GM18508 (cell line): ENCODE data around the gene PER2.

Experiments
- ATAC-seq: cut with Tn5 transposase; IDR thresholded peaks from one replicate; pipeline ENCODE4 v1.9.1; 2021; ENCODE audit warnings: moderate number of reproducible peaks; ENCODE audit not compliant: insufficient read depth, unreplicated experiment

PER2 gene

GRCh38 chr2:238235331-238235732, 53.1 kb downstream of the PER2 start:
- no peak for ATAC-seq

GRCh38 chr2:238233625-238234024, 54.8 kb downstream of the PER2 start:
- no peak for ATAC-seq

GRCh38 chr2:238231809-238232208, 56.6 kb downstream of the PER2 start:
- no peak for ATAC-seq

GRCh38 chr2:238231251-238231793, 57.1 kb downstream of the PER2 start:
- ATAC-seq = no peak

- ATAC-seq = no peak
Observed at GRCh38 chr2:238230699-238231098, 57.7 kb downstream of the PER2 start.

GRCh38 chr2:238228700-238229099, 59.7 kb downstream of the PER2 start:
- ATAC-seq = no peak

- no peak for ATAC-seq
Observed at GRCh38 chr2:238227587-238228032, 60.8 kb downstream of the PER2 start.

GRCh38 chr2:238226698-238227586, 61.5 kb downstream of the PER2 start:
- ATAC-seq = no peak

GRCh38 chr2:238225911-238226697, 62.3 kb downstream of the PER2 start:
- ATAC-seq = no peak

- ATAC-seq = no peak
Observed at GRCh38 chr2:238225121-238225520, 63.3 kb downstream of the PER2 start.

GRCh38 chr2:238224356-238225035, 63.9 kb downstream of the PER2 start:
- no peak for ATAC-seq

- no peak for ATAC-seq
Observed at GRCh38 chr2:238220892-238221521, 67.4 kb downstream of the PER2 start.

- ATAC-seq = no peak
Observed at GRCh38 chr2:238220274-238220891, 68.0 kb downstream of the PER2 start.

GRCh38 chr2:238216651-238217184, 71.7 kb downstream of the PER2 start:
- no peak for ATAC-seq

- no peak for ATAC-seq
Observed at GRCh38 chr2:238207006-238207405, 81.4 kb downstream of the PER2 start.

GRCh38 chr2:238203973-238204683, 84.3 kb downstream of the PER2 start:
- no peak for ATAC-seq

GRCh38 chr2:238203094-238203972, 85.1 kb downstream of the PER2 start, which contains the start of gene ILKAP:
ILKAP (minus strand) TSS chr2:238203695; CDS start chr2:238203553, 142 bp downstream.
- ATAC-seq = no peak
